Measurements from ENCODE around the gene TATDN3.

Gene TATDN3

GRCh38 chr1:212857992-212858460, 66.3 kb downstream of the TATDN3 start, which contains the start of gene FLVCR1 (continued):
- no peak for TF ChIP-seq ZNF792 (tag by site-specific recombination; IDR thresholded peaks at IDR 0.05)
- TF ChIP-seq ZBTB11 (tag by site-specific recombination; conservative IDR thresholded peaks at IDR 0.05; ENCODE audit: low read depth) = peak; percentile 68
- no peak for TF ChIP-seq ZNF37A (tag by site-specific recombination; IDR thresholded peaks at IDR 0.05)
- peak; percentile 86 for TF ChIP-seq ZNF76 (tag by site-specific recombination; IDR thresholded peaks at IDR 0.05; ENCODE audit: borderline replicate concordance, low read depth)
- no peak for TF ChIP-seq ZNF777 (tag by site-specific recombination; IDR thresholded peaks at IDR 0.05; ENCODE audit: borderline replicate concordance)
- peak; percentile 19; the same call in 1 of the 2 replicates for TF ChIP-seq ZSCAN23 (tag by site-specific recombination; IDR thresholded peaks at IDR 0.05)
- TF ChIP-seq ZNF174 (tag by site-specific recombination; IDR thresholded peaks at IDR 0.05) = no peak
- no peak for TF ChIP-seq ZNF433 (tag by site-specific recombination; IDR thresholded peaks at IDR 0.05; ENCODE audit: low read depth)
- 0 out of 2 replicates have a peak, but pooled peaks have one; percentile 59 for TF ChIP-seq ZNF10 (tag by site-specific recombination; IDR thresholded peaks at IDR 0.05)
- no peak for TF ChIP-seq ZNF544 (tag by site-specific recombination; IDR thresholded peaks at IDR 0.05)
- no peak for TF ChIP-seq ZNF707 (tag by site-specific recombination; IDR thresholded peaks at IDR 0.05)
- TF ChIP-seq KLF8 (tag by site-specific recombination; IDR thresholded peaks at IDR 0.05) = peak; percentile 64; the same call in 1 of the 2 replicates
- peak; percentile 78; the same call in 1 of the 2 replicates for TF ChIP-seq ZBTB10 (tag by site-specific recombination; IDR thresholded peaks at IDR 0.05)
- 0 out of 2 replicates have a peak, but pooled peaks have one; percentile 15 for TF ChIP-seq ZNF324 (tag by site-specific recombination; IDR thresholded peaks at IDR 0.05)
- TF ChIP-seq, protein P1, sequence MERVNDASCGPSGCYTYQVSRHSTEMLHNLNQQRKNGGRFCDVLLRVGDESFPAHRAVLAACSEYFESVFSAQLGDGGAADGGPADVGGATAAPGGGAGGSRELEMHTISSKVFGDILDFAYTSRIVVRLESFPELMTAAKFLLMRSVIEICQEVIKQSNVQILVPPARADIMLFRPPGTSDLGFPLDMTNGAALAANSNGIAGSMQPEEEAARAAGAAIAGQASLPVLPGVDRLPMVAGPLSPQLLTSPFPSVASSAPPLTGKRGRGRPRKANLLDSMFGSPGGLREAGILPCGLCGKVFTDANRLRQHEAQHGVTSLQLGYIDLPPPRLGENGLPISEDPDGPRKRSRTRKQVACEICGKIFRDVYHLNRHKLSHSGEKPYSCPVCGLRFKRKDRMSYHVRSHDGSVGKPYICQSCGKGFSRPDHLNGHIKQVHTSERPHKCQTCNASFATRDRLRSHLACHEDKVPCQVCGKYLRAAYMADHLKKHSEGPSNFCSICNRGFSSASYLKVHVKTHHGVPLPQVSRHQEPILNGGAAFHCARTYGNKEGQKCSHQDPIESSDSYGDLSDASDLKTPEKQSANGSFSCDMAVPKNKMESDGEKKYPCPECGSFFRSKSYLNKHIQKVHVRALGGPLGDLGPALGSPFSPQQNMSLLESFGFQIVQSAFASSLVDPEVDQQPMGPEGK (tag by site-specific recombination; IDR thresholded peaks at IDR 0.05) = peak; percentile 85
- peak; percentile 86 for TF ChIP-seq EGR2 (tag by site-specific recombination; IDR thresholded peaks at IDR 0.05; ENCODE audit: low read depth)
- peak; percentile 80 for TF ChIP-seq SP3 (tag by site-specific recombination; IDR thresholded peaks at IDR 0.05)
- TF ChIP-seq YY1 (tag by site-specific recombination; IDR thresholded peaks at IDR 0.05) = peak; percentile 45; the same call in 1 of the 2 replicates

Measured in HEK293 (cell line).